Adrenal gland (tissue), 5 donors: ENCODE measurements around the gene LNPK.

Experiments used
- POLR2A ChIP-seq, 2 donors: fragments of 450-650 bp; IDR thresholded peaks; one replicate each; pipeline ENCODE4 v1.6.1; 2017; ENCODE audit warnings: antibody characterized with exemption in 2 of 2, mild to moderate bottlenecking in 2 of 2, moderate library complexity in 1 of 2
- TF ChIP-seq, protein P1 (sequence below), 6 experiments: fragments of 450-650 bp in 4 of 6; fragments of 200-600 bp in 2 of 6; sonication (generic) in 1 of 6; IDR thresholded peaks; 1 replicate in 5 of 6; 2 replicates in 1 of 6; pipeline versions ENCODE4 v1.5.1 to v1.8.0; 2016 to 2021; ENCODE audit warnings: antibody characterized with exemption in 6 of 6, mild to moderate bottlenecking in 2 of 6, moderate library complexity in 1 of 6
- donor health status: DM: no; HTN: no; CAD: no.

DNA sequence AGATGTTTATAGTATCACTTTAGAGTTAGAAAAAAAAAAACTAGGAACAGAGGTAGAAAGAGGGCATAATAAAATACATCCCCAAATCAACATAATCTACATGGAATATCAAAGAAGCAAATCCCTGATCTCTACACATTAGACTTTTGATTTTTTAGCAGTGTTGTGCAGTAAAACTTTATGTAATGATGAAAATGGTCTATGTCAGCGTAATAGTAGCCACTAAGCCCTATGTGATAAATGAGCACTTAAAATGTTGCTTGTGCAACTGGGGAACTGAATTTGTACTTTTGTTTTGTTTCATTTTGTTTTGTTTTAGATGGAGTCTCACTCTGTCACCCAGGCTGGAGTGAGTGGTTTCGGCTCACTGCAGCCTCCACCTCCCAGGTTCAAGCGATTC lies 36.3 kb downstream of the LNPK start:
- TF ChIP-seq, protein P1, sequence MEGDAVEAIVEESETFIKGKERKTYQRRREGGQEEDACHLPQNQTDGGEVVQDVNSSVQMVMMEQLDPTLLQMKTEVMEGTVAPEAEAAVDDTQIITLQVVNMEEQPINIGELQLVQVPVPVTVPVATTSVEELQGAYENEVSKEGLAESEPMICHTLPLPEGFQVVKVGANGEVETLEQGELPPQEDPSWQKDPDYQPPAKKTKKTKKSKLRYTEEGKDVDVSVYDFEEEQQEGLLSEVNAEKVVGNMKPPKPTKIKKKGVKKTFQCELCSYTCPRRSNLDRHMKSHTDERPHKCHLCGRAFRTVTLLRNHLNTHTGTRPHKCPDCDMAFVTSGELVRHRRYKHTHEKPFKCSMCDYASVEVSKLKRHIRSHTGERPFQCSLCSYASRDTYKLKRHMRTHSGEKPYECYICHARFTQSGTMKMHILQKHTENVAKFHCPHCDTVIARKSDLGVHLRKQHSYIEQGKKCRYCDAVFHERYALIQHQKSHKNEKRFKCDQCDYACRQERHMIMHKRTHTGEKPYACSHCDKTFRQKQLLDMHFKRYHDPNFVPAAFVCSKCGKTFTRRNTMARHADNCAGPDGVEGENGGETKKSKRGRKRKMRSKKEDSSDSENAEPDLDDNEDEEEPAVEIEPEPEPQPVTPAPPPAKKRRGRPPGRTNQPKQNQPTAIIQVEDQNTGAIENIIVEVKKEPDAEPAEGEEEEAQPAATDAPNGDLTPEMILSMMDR (IDR thresholded peaks at IDR 0.05), result no peak
- TF ChIP-seq POLR2A (IDR thresholded peaks at IDR 0.05), result no peak
